Fibroblast of lung (primary cell): ENCODE data around the gene BTBD16.

Experiments used
- CTCF ChIP-seq, 2 donors: IDR thresholded peaks in 1 of 2; conservative IDR thresholded peaks in 1 of 2; 1 replicate in 1 of 2; 2 replicates in 1 of 2; pipeline ENCODE4 v1.5.1; 2011 to 2012; ENCODE audit warnings: low read length in 2 of 2, control low read depth in 1 of 2, inconsistent platforms in 1 of 2, low read depth in 1 of 2, mild to moderate bottlenecking in 1 of 2
- EZH2 ChIP-seq: IDR thresholded peaks from 2 replicates; pipeline ENCODE4 v1.5.1; 2012; ENCODE audit warnings: low read length, control low read depth, mild to moderate bottlenecking; ENCODE audit errors: missing control alignments

- no peak for TF ChIP-seq EZH2
- no peak for TF ChIP-seq CTCF (conservative IDR thresholded peaks at IDR 0.05 in 1 of 2, IDR thresholded peaks at IDR 0.05 in 1 of 2; ENCODE audit: low read depth in 1 of 2, low read length in 2 of 2)
Observed at GRCh38 chr10:122357685-122358084, 86.6 kb downstream of the BTBD16 start.
